ENCODE data around the gene ARHGEF4. TPM values are rescaled to one million over a fixed set of nuclear protein-coding genes. Genes with fewer than 3 reads are reported as not detected.

Gene ARHGEF4
- total RNA-seq, 2 experiments from 2014 or later = 4.2 to 4.3 TPM

DNA sequence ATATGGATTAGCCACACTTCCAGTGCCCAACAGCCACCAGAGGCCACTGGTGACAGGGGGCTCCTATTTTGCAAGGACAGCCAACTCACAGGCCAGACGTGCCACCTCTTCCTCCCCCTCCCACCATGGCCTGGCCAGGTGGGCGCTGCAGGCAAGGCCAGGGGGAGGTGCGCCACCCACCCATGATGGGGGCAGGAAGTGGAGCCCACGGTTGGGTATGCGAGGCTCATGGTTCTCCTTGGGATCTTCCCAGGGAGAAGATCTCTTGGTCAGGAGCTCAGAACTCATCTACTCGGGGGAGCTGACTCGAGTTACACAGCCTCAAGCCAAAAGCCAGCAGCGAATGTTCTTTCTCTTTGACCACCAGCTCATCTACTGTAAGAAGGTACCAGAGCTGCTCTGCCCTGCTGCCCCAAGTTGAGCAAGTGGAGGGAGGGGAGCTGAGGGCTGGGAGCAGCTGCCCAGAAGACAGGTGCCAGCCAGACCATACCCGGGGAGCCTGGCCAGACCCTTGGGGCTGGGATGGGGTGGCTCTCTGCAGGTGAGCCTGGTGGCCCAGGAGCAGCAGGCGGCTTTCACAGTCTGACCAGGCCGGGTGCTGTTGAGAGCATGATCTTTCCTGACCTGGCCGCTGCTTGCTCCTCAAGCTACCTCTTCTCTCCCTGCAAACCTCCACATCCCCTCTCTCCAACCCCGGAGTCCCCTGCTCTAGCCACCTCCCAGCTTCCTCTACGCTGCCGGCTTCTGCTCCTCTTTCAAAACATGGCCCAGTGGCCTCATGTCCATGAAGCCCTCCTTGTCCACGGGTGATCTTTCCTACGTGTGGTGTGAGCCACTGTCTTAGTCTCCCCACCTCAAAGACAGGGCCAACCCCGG is 206.7 kb downstream of the ARHGEF4 start:
- ChIA-PET CTCF (no interaction called here), POLR2A (interaction anchor here (1.0 kb wide), 1 partner anchor 14 kb away, joined by 3 read pairs; no protein-coding TSS in a partner anchor)
- intact Hi-C loops (cut with micrococcal nuclease) = no loop called here
- Mint-ChIP-seq H3K4me1 (ENCODE audit: low read depth) (peaks cover 33% of the 10 kb centered on the region), H3K27ac (no peak overlapping the region), H3K9me3 (no peaks in the 10 kb centered on the region), H3K27me3 (no peaks in the 10 kb centered on the region), H3K4me3 (no peak overlapping the region), H3K36me3 (ENCODE audit: low read depth) (peaks cover 6% of the 10 kb centered on the region)
- TF ChIP-seq CTCF (IDR thresholded peaks at IDR 0.05) = no peak
- no peak for DNase-seq
- ATAC-seq = no peak

DNA sequence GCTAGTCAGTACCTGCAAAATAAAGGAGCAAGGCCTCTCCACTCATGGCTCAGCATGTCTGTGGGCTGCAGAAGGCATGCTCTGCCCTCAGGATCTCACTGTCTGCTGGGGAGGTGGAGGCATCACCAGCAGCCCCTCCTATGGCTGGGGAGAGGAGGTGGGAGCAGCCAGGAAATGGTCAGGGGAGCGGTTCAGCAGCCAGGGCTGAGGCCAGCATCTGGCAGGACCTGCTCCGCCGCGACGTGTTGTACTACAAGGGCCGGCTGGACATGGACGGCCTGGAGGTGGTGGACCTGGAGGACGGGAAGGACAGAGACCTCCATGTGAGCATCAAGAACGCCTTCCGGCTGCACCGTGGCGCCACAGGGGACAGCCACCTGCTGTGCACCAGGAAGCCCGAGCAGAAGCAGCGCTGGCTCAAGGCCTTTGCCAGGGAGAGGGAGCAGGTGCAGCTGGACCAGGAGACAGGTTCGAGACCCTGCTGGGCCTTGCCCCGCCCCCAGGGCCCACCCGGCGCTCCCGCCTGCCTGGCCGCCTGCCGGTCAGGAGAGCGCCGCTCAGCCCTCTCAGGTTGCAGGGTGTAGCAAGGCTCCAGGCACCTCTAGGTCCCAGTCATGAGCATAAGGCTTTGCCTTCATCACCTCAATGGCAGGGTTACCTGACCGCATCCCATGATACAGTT is 207.5 kb downstream of the ARHGEF4 start:
- peaks cover 30% of the 10 kb centered on the region for H3K4me1 Mint-ChIP-seq (ENCODE audit: low read depth)
- H3K9me3 Mint-ChIP-seq = no peaks in the 10 kb centered on the region
- DNase-seq (no peak), ATAC-seq (no peak)
- H3K4me3 Mint-ChIP-seq = no peak overlapping the region
- H3K36me3 Mint-ChIP-seq (ENCODE audit: low read depth) = peaks cover 10% of the 10 kb centered on the region
- TF ChIP-seq CTCF (IDR thresholded peaks at IDR 0.05) = no peak
- no peak overlapping the region for H3K27ac Mint-ChIP-seq
- intact Hi-C loops (cut with micrococcal nuclease) = no loop called here
- H3K27me3 Mint-ChIP-seq = no peaks in the 10 kb centered on the region
- ChIA-PET CTCF (no interaction called here), POLR2A (interaction anchor here (1.0 kb wide), 1 partner anchor 15 kb away, joined by 3 read pairs; no protein-coding TSS in a partner anchor)

GRCh38 chr2:131044757-131045150 is 208.0 kb downstream of the ARHGEF4 start:
- intact Hi-C loops (cut with micrococcal nuclease) = no loop called here
- POLR2A ChIA-PET = no interaction called here

GRCh38 chr2:131045286-131046027 is 208.7 kb downstream of the ARHGEF4 start:
- POLR2A ChIA-PET = interaction anchor here (0.8 to 1.2 kb wide), 2 partner anchors 11 to 58 kb away, joined by 3 read pairs; no protein-coding TSS in a partner anchor

More at GRCh38 chr2:131044757-131045150, 208.0 kb downstream of the ARHGEF4 start:
- Mint-ChIP-seq H3K4me1 (ENCODE audit: low read depth) (peaks cover 26% of the 10 kb centered on the region), H3K27ac (no peak overlapping the region), H3K4me3 (no peak overlapping the region), H3K9me3 (no peaks in the 10 kb centered on the region), H3K27me3 (no peaks in the 10 kb centered on the region), H3K36me3 (ENCODE audit: low read depth) (peaks cover 10% of the 10 kb centered on the region)
- DNase-seq (no peak), ATAC-seq (no peak)
- CTCF ChIA-PET = no interaction called here
- no peak for TF ChIP-seq CTCF (IDR thresholded peaks at IDR 0.05)

More at GRCh38 chr2:131045286-131046027, 208.7 kb downstream of the ARHGEF4 start:
- ATAC-seq (no peak), DNase-seq (no peak)
- peaks cover 21% of the 10 kb centered on the region for H3K4me1 Mint-ChIP-seq (ENCODE audit: low read depth)
- no peaks in the 10 kb centered on the region for H3K27me3 Mint-ChIP-seq
- no peak overlapping the region for H3K4me3 Mint-ChIP-seq
- H3K27ac Mint-ChIP-seq = no peak overlapping the region
- peaks cover 15% of the 10 kb centered on the region for H3K36me3 Mint-ChIP-seq (ENCODE audit: low read depth)
- no peaks in the 10 kb centered on the region for H3K9me3 Mint-ChIP-seq
- intact Hi-C loops (cut with micrococcal nuclease) = no loop called here
- CTCF ChIA-PET = no interaction called here
- TF ChIP-seq CTCF (IDR thresholded peaks at IDR 0.05) = no peak

All from activated CD8-positive, alpha-beta T cell treated with anti-CD3 and anti-CD28 coated beads for 36 hours (primary cell).